Measurements from ENCODE around the gene FNDC1. TPM values are rescaled to one million over a fixed set of nuclear protein-coding genes. Genes with fewer than 3 reads are reported as not detected.
A peak's percentile ranks its signal among the peaks of the same experiment; 100 is the strongest.

The FNDC1 gene
- total and polyA plus RNA-seq, 2 of the 13 experiments (the other 11 are each of a cell fraction or from before 2014, with no cell fraction given), result not detected

DNA sequence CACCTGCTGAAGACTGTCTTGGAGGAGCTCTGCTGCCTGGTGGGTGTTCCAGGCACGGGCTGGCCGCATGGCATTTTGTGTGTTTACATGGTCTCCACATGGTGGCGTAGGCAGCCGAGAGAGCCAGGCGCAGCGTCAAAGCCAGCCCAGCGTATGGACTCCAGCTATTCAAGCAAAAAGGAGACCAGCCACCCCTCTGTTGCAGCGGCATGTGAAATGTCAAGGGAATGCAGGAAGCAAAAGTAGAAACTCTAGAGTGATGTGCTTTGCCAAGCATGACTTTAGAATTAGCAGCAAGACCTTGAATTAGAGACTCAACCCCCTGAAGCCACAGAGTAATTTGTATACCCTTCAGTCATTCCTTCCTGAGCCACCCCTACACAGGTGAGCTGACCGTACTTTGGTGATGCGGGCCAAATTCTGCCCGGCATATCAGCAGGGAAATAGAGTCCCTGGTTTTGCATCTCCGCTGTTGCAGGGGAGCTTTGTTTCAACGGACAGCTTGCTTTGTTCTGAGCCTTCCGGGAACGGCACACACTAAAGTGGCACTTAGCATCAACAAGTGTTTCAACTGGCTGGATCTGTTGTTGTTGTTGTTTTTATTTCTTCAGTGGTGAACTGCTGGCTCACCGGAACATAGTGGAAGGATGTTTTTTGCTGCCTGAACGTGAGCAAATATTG is 48.5 kb downstream of the FNDC1 start (continued):
- TF ChIP-seq, protein P1, sequence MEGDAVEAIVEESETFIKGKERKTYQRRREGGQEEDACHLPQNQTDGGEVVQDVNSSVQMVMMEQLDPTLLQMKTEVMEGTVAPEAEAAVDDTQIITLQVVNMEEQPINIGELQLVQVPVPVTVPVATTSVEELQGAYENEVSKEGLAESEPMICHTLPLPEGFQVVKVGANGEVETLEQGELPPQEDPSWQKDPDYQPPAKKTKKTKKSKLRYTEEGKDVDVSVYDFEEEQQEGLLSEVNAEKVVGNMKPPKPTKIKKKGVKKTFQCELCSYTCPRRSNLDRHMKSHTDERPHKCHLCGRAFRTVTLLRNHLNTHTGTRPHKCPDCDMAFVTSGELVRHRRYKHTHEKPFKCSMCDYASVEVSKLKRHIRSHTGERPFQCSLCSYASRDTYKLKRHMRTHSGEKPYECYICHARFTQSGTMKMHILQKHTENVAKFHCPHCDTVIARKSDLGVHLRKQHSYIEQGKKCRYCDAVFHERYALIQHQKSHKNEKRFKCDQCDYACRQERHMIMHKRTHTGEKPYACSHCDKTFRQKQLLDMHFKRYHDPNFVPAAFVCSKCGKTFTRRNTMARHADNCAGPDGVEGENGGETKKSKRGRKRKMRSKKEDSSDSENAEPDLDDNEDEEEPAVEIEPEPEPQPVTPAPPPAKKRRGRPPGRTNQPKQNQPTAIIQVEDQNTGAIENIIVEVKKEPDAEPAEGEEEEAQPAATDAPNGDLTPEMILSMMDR (CRISPR knock-in tag; IDR thresholded peaks at IDR 0.05), result peak; percentile 79
- no peak for TF ChIP-seq ZNF432 (CRISPR knock-in tag; IDR thresholded peaks at IDR 0.05; ENCODE audit: borderline replicate concordance)
- no peak for TF ChIP-seq JUNB (CRISPR knock-in tag; IDR thresholded peaks at IDR 0.05; ENCODE audit: borderline replicate concordance)
- TF ChIP-seq FOXO1 (CRISPR knock-in tag; IDR thresholded peaks at IDR 0.05), result peak; percentile 48; the same call in 1 of the 2 replicates
- TF ChIP-seq ZNF883 (CRISPR knock-in tag; IDR thresholded peaks at IDR 0.05; ENCODE audit: not compliant biosample characterization), result no peak
- TF ChIP-seq, protein P2, sequence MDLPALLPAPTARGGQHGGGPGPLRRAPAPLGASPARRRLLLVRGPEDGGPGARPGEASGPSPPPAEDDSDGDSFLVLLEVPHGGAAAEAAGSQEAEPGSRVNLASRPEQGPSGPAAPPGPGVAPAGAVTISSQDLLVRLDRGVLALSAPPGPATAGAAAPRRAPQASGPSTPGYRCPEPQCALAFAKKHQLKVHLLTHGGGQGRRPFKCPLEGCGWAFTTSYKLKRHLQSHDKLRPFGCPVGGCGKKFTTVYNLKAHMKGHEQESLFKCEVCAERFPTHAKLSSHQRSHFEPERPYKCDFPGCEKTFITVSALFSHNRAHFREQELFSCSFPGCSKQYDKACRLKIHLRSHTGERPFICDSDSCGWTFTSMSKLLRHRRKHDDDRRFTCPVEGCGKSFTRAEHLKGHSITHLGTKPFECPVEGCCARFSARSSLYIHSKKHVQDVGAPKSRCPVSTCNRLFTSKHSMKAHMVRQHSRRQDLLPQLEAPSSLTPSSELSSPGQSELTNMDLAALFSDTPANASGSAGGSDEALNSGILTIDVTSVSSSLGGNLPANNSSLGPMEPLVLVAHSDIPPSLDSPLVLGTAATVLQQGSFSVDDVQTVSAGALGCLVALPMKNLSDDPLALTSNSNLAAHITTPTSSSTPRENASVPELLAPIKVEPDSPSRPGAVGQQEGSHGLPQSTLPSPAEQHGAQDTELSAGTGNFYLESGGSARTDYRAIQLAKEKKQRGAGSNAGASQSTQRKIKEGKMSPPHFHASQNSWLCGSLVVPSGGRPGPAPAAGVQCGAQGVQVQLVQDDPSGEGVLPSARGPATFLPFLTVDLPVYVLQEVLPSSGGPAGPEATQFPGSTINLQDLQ (CRISPR knock-in tag; IDR thresholded peaks at IDR 0.05), result no peak
- TF ChIP-seq, protein P3, sequence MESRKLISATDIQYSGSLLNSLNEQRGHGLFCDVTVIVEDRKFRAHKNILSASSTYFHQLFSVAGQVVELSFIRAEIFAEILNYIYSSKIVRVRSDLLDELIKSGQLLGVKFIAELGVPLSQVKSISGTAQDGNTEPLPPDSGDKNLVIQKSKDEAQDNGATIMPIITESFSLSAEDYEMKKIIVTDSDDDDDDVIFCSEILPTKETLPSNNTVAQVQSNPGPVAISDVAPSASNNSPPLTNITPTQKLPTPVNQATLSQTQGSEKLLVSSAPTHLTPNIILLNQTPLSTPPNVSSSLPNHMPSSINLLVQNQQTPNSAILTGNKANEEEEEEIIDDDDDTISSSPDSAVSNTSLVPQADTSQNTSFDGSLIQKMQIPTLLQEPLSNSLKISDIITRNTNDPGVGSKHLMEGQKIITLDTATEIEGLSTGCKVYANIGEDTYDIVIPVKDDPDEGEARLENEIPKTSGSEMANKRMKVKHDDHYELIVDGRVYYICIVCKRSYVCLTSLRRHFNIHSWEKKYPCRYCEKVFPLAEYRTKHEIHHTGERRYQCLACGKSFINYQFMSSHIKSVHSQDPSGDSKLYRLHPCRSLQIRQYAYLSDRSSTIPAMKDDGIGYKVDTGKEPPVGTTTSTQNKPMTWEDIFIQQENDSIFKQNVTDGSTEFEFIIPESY (CRISPR knock-in tag; IDR thresholded peaks at IDR 0.05), result no peak
- TF ChIP-seq TBP (CRISPR knock-in tag; IDR thresholded peaks at IDR 0.05), result no peak
- TF ChIP-seq, protein P4, sequence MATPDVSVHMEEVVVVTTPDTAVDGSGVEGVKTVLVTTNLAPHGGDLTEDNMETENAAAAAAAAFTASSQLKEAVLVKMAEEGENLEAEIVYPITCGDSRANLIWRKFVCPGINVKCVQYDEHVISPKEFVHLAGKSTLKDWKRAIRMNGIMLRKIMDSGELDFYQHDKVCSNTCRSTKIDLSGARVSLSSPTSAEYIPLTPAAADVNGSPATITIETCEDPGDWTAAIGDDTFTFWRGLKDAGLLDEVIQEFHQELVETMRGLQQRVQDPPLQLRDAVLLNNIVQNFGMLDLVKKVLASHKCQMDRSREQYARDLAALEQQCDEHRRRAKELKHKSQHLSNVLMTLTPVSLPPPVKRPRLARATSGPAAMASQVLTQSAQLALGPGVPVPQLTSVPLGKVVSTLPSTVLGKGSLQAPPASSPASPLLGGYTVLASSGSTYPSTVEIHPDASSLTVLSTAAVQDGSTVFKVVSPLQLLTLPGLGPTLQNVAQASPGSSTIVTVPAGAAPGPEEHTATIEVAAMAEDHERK (CRISPR knock-in tag; IDR thresholded peaks at IDR 0.05; ENCODE audit: low read depth), result no peak
- no peak for TF ChIP-seq NR1H2 (CRISPR knock-in tag; IDR thresholded peaks at IDR 0.05; ENCODE audit: borderline replicate concordance, low read depth)
- TF ChIP-seq FOXA1 (IDR thresholded peaks at IDR 0.05), result no peak
- TF ChIP-seq FOXA1 (CRISPR knock-in tag; IDR thresholded peaks at IDR 0.05), result peak; percentile 73
- TF ChIP-seq ATM (IDR thresholded peaks at IDR 0.05; ENCODE audit: borderline replicate concordance), result no peak
- TF ChIP-seq ZC3H4 (CRISPR knock-in tag; IDR thresholded peaks at IDR 0.05; ENCODE audit: borderline replicate concordance), result no peak
- TF ChIP-seq ZNF878 (CRISPR knock-in tag; IDR thresholded peaks at IDR 0.05), result no peak
- 0 out of 2 replicates have a peak, but pooled peaks have one; percentile 47 for TF ChIP-seq MYC (CRISPR knock-in tag; IDR thresholded peaks at IDR 0.05; ENCODE audit: borderline replicate concordance)
- TF ChIP-seq NBN (conservative IDR thresholded peaks at IDR 0.05), result no peak
- 0 out of 2 replicates have a peak, but pooled peaks have one; percentile 44 for TF ChIP-seq RELA (CRISPR knock-in tag; IDR thresholded peaks at IDR 0.05)
- TF ChIP-seq SMC3 (IDR thresholded peaks at IDR 0.05; ENCODE audit: low read length), result peak; percentile 25; the same call in 1 of the 2 replicates
- TF ChIP-seq ZNF20 (CRISPR knock-in tag; IDR thresholded peaks at IDR 0.05), result no peak
- TF ChIP-seq STAG1 (CRISPR knock-in tag; IDR thresholded peaks at IDR 0.05), result peak; percentile 69
- peak; percentile 44 for TF ChIP-seq TEAD3 (CRISPR knock-in tag; optimal IDR thresholded peaks at IDR 0.05; ENCODE audit: borderline replicate concordance)
- no peak for TF ChIP-seq MXI1 (IDR thresholded peaks at IDR 0.05; ENCODE audit: borderline replicate concordance, low read depth, low read length)
- no peak for TF ChIP-seq BHLHE40 (IDR thresholded peaks at IDR 0.05; ENCODE audit: low read length)
